ENCODE results near the gene ICAM4. TPM values are rescaled to one million over a fixed set of nuclear protein-coding genes. Genes with fewer than 3 reads are reported as not detected.

ICAM4 gene
- total and polyA plus RNA-seq, 2 donors from 2014 or later: 0.85 to 1.1 TPM

DNA sequence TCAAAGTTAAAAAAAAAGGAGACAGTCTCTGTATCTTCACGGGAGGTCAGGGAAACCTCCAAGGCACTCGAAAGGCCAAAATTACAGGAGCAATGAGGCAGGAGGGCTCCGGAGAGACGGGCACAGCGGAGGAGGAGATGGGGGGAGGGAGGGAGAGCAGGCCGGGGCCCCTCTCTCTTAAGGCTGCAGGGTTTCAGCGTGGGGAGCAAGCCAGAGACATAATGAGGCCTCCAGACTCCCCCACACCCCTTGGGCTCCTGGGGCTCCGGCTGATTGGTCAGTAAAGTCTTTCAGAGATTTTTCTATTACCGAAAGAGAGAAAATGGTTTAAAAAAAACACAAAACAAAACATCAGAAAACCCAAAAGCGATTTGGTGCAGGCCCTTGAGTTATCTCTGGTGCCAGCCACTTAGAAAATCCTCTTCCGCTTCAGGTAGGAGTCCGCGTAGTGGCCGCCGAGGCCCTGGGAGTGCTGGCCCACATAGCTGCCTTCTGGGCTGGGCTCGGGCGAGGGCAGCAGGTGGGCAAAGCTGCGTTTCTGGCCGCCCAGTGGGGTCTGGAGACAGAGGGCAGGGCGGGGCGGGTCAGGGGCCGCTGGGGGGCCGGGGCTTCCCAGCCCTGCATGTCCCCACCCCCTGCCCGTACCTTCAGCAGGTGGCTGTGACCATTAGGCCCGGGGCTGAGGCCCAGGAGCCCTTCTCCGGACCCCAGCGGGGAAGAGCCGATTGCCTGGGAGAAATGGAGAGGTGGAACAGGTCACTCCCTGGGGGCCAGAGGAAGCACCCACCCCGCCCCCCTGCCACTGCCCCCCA, 30.5 kb downstream of the ICAM4 start:
- H3K36me3 ChIP-seq (ENCODE audit: control insufficient read depth in 2 of 3, insufficient read depth in 3 of 3, low read length in 3 of 3): peaks cover 6 to 19% (median 10%) of the 10 kb centered on the region in 3 donors
- no peak for FAIRE-seq

DNA sequence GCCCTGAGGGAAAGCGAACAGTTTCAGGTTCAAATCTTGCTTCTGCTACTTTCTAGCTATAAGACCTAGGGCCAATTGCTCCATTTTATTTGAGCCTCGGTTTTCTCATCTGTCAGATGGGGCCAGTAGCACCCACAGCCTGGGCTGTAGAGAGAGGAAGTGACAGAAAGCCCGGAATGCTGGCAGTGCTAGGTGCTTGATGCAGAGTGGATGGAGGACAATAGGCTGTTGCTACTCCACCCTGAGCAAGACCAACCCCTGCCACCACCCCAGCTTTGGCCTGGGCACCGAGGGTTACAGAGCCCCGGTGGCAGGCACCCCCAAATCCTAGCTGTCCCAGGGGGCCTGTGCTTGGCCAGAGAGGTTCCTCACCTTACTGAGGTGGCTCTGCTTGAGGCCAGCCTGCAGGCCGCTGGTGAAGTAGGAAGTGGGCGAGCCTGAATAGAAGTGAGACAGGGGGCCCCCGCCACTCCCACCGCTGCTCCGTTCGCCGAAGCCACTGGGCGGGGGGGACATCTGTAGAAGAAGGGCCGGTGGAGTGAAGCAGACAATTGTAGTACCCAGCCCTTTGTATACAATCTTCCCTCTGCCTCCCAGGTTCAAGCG, 31.2 kb downstream of the ICAM4 start:
- Histone ChIP-seq H3K4me3 (ENCODE audit: low read length in 3 of 3) (no peak overlapping the region), H3K9me3 (ENCODE audit: control insufficient read depth in 2 of 3, insufficient read depth in 1 of 3, low read length in 3 of 3) (no peaks in the 10 kb centered on the region), H3K36me3 (ENCODE audit: control insufficient read depth in 2 of 3, insufficient read depth in 3 of 3, low read length in 3 of 3) (peaks cover 6 to 21% (median 10%) of the 10 kb centered on the region in 3 donors), H3K27ac (ENCODE audit: low read depth in 2 of 2, low read length in 2 of 2) (no peak overlapping the region), H3K27me3 (ENCODE audit: control insufficient read depth, insufficient read depth, low read length) (no peaks in the 10 kb centered on the region), H3K9ac (ENCODE audit: low read length in 3 of 3) (no peak overlapping the region), H3K4me1 (ENCODE audit: control insufficient read depth in 2 of 3, insufficient read depth in 2 of 3, low read depth in 1 of 3, low read length in 3 of 3) (peaks cover 0 to 2% (median 0%) of the 10 kb centered on the region in 3 donors)
- DNase-seq (no peak), FAIRE-seq (no peak)
- TF ChIP-seq, protein P1, sequence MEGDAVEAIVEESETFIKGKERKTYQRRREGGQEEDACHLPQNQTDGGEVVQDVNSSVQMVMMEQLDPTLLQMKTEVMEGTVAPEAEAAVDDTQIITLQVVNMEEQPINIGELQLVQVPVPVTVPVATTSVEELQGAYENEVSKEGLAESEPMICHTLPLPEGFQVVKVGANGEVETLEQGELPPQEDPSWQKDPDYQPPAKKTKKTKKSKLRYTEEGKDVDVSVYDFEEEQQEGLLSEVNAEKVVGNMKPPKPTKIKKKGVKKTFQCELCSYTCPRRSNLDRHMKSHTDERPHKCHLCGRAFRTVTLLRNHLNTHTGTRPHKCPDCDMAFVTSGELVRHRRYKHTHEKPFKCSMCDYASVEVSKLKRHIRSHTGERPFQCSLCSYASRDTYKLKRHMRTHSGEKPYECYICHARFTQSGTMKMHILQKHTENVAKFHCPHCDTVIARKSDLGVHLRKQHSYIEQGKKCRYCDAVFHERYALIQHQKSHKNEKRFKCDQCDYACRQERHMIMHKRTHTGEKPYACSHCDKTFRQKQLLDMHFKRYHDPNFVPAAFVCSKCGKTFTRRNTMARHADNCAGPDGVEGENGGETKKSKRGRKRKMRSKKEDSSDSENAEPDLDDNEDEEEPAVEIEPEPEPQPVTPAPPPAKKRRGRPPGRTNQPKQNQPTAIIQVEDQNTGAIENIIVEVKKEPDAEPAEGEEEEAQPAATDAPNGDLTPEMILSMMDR (IDR thresholded peaks at IDR 0.05; ENCODE audit: borderline replicate concordance, extremely low read depth, insufficient read depth): no peak
- intact Hi-C loops (cut with DNase I): no loop called here

More for the DNA sequence above, 30.5 kb downstream of the ICAM4 start:
- Histone ChIP-seq H3K27me3 (ENCODE audit: control insufficient read depth, insufficient read depth, low read length) (no peaks in the 10 kb centered on the region), H3K4me3 (ENCODE audit: low read length in 3 of 3) (no peak overlapping the region), H3K4me1 (ENCODE audit: control insufficient read depth in 2 of 3, insufficient read depth in 2 of 3, low read depth in 1 of 3, low read length in 3 of 3) (peaks cover 0 to 2% (median 0%) of the 10 kb centered on the region in 3 donors), H3K9me3 (ENCODE audit: control insufficient read depth in 2 of 3, insufficient read depth in 1 of 3, low read length in 3 of 3) (no peaks in the 10 kb centered on the region), H3K9ac (ENCODE audit: low read length in 3 of 3) (no peak overlapping the region), H3K27ac (ENCODE audit: low read depth in 2 of 2, low read length in 2 of 2) (no peak overlapping the region)
- TF ChIP-seq, protein P1 (IDR thresholded peaks at IDR 0.05; ENCODE audit: borderline replicate concordance, extremely low read depth, insufficient read depth): no peak
- no peak for DNase-seq
- intact Hi-C loops (cut with DNase I): no loop called here

DNA sequence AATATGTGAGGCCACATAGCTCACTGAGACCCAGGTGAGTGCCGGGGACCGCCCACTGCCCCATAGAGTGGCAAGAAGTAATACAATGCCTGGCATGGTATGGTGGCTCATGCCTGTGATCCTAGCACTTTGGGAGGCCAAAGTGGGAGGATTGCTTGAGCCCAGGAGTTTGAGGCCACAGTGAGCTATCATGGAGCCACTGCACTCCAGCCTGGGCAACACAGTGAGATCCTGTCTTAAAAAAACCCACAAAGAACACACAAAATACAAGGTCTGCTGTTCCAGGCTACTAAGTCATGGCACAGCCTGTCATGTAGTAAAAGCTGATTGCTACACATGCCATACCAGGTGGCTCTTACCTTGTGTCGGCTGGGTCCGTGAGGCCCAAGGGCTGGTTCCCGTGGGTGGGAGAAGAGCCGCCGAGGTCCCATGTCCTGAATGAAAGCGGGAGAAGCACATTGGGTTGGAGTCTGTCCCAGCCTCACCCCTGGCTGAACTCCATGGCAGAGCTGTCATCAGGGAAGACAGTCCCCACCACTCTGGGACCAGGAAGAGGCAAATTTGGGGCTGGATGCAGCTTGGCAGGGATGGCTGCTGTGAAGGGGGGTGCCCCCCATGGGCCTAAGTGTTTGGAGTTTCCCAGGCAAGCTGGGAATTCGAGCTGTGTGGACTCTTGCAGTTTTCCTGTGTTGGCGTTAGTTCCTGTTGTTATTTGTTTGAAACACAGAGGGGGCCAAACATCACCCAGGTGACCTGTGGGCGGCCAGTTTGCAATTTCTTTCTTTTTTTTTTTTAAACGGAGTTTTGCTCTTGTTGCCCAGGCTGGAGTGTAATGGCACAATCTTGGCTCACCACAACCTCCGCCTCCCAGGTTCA, 32.3 kb downstream of the ICAM4 start:
- no peak overlapping the region for H3K4me3 ChIP-seq (ENCODE audit: low read length in 3 of 3)
- H3K9ac ChIP-seq (ENCODE audit: low read length in 3 of 3): no peak overlapping the region
- H3K9me3 ChIP-seq (ENCODE audit: control insufficient read depth in 2 of 3, insufficient read depth in 1 of 3, low read length in 3 of 3): no peaks in the 10 kb centered on the region
- no peaks in the 10 kb centered on the region for H3K27me3 ChIP-seq (ENCODE audit: control insufficient read depth, insufficient read depth, low read length)
- H3K27ac ChIP-seq (ENCODE audit: low read depth in 2 of 2, low read length in 2 of 2): no peak overlapping the region
- intact Hi-C loops (cut with DNase I): no loop called here
- TF ChIP-seq, protein P1 (IDR thresholded peaks at IDR 0.05; ENCODE audit: borderline replicate concordance, extremely low read depth, insufficient read depth): no peak
- DNase-seq (no peak), FAIRE-seq (no peak)
- H3K4me1 ChIP-seq (ENCODE audit: control insufficient read depth in 2 of 3, insufficient read depth in 2 of 3, low read depth in 1 of 3, low read length in 3 of 3): peaks cover 0 to 2% (median 0%) of the 10 kb centered on the region in 3 donors
- peaks cover 6 to 21% (median 10%) of the 10 kb centered on the region in 3 donors for H3K36me3 ChIP-seq (ENCODE audit: control insufficient read depth in 2 of 3, insufficient read depth in 3 of 3, low read length in 3 of 3)

Data from kidney (tissue), 14 donors.